CD14-positive monocyte (primary cell): ENCODE results near the gene GPX7. TPM values are rescaled to one million over a fixed set of nuclear protein-coding genes. Genes with fewer than 3 reads are reported as not detected.

Experiments used
- DNase-seq, 3 donors: peaks; one replicate each; pipeline ENCODE4 v3.0.0-alpha.2; 2011 to 2022
- H2AFZ ChIP-seq: 2 replicates; pipeline ENCODE4 v1.6.0; 2012; ENCODE audit warnings: mild to moderate bottlenecking, low read depth, low read length, inconsistent platforms; ENCODE audit not compliant: insufficient read depth, poor library complexity, severe bottlenecking
- H3K27ac ChIP-seq, 2 donors: 1 replicate in 1 of 2; 2 replicates in 1 of 2; pipeline ENCODE4 v1.5.1; 2012 to 2013; ENCODE audit warnings: low read length in 2 of 2, control low read depth in 1 of 2, inconsistent platforms in 1 of 2, low read depth in 1 of 2, mild to moderate bottlenecking in 1 of 2
- H3K27me3 ChIP-seq, 2 donors: one replicate each; pipeline versions ENCODE4 v1.6.0 to v1.6.1; 2011 to 2013; ENCODE audit warnings: low read length in 2 of 2; ENCODE audit not compliant: control insufficient read depth in 2 of 2, insufficient read depth in 2 of 2
- H3K36me3 ChIP-seq, 2 donors: replicated peaks in 1 of 2; 1 replicate in 1 of 2; 2 replicates in 1 of 2; pipeline versions ENCODE4 v1.5.1 to v1.6.1; 2012 to 2013; ENCODE audit warnings: low read length in 2 of 2, control low read depth in 1 of 2, inconsistent platforms in 1 of 2, mild to moderate bottlenecking in 1 of 2; ENCODE audit not compliant: insufficient read depth in 2 of 2, control insufficient read depth in 1 of 2
- H3K4me1 ChIP-seq, 2 donors: 1 replicate in 1 of 2; 2 replicates in 1 of 2; pipeline versions ENCODE4 v1.5.1 to v1.6.1; 2012 to 2013; ENCODE audit warnings: low read length in 2 of 2, control low read depth in 1 of 2, inconsistent platforms in 1 of 2, mild to moderate bottlenecking in 1 of 2, moderate library complexity in 1 of 2; ENCODE audit not compliant: insufficient read depth in 2 of 2, control insufficient read depth in 1 of 2
- H3K4me2 ChIP-seq: replicated peaks from 2 replicates; pipeline ENCODE3; 2012; ENCODE audit warnings: low read length, moderate library complexity, mild to moderate bottlenecking; ENCODE audit not compliant: poor library complexity, severe bottlenecking; ENCODE audit errors: extremely low read depth
- H3K4me3 ChIP-seq, 3 experiments: fragments of 200-600 bp in 1 of 3; sonication (generic) in 1 of 3; replicated peaks in 1 of 3; 1 replicate in 2 of 3; 2 replicates in 1 of 3; pipeline ENCODE4 v1.5.1; 2011 to 2013; ENCODE audit warnings: low read length in 3 of 3, mild to moderate bottlenecking in 3 of 3, control low read depth in 2 of 3, low read depth in 2 of 3, inconsistent platforms in 1 of 3, moderate library complexity in 1 of 3
- H3K79me2 ChIP-seq: 2 replicates; pipeline ENCODE4 v1.6.0; 2012; ENCODE audit warnings: mild to moderate bottlenecking, control low read depth, inconsistent platforms, low read length, moderate library complexity; ENCODE audit not compliant: insufficient read depth
- H3K9ac ChIP-seq: 2 replicates; pipeline ENCODE4 v1.6.0; 2017; ENCODE audit warnings: low read length, mild to moderate bottlenecking; ENCODE audit not compliant: insufficient read depth, poor library complexity, severe bottlenecking
- H3K9me3 ChIP-seq, 2 donors: replicated peaks in 1 of 2; 1 replicate in 1 of 2; 2 replicates in 1 of 2; pipeline versions ENCODE4 v1.5.1 to v1.6.1; 2012 to 2013; ENCODE audit warnings: low read length in 2 of 2, control low read depth in 1 of 2; ENCODE audit not compliant: control insufficient read depth in 1 of 2, insufficient read depth in 1 of 2
- H4K20me1 ChIP-seq: 2 replicates; pipeline ENCODE4 v1.6.0; 2012; ENCODE audit warnings: mild to moderate bottlenecking, low read length, control low read depth, moderate library complexity; ENCODE audit not compliant: insufficient read depth
- H3K27ac Mint-ChIP-seq, 7 donors: one replicate each; pipeline ENCODE4 v1.8.0; 2020; ENCODE audit warnings: mild to moderate bottlenecking in 7 of 7, mixed read lengths in 7 of 7, moderate library complexity in 6 of 7, inconsistent platforms in 2 of 7
- H3K27me3 Mint-ChIP-seq, 3 donors: one replicate each; pipeline ENCODE4 v1.8.0; 2021 to 2022; ENCODE audit warnings: low read depth in 3 of 3, mild to moderate bottlenecking in 3 of 3, mixed read lengths in 3 of 3, moderate library complexity in 3 of 3, inconsistent platforms in 1 of 3
- H3K36me3 Mint-ChIP-seq, 2 donors: one replicate each; pipeline ENCODE4 v1.8.0; 2020; ENCODE audit warnings: mixed read lengths in 2 of 2, inconsistent platforms in 1 of 2, mild to moderate bottlenecking in 1 of 2
- H3K4me1 Mint-ChIP-seq: one replicate; pipeline ENCODE4 v1.8.0; 2020; ENCODE audit warnings: mild to moderate bottlenecking, mixed read lengths
- H3K4me3 Mint-ChIP-seq, 2 donors: one replicate each; pipeline ENCODE4 v1.8.0; 2020; ENCODE audit warnings: mild to moderate bottlenecking in 2 of 2, mixed read lengths in 2 of 2, moderate library complexity in 1 of 2
- H3K9me3 Mint-ChIP-seq, 7 donors: one replicate each; pipeline ENCODE4 v1.8.0; 2020 to 2022; ENCODE audit warnings: mixed read lengths in 7 of 7, mild to moderate bottlenecking in 6 of 7, moderate library complexity in 6 of 7, inconsistent platforms in 2 of 7
- WGBS: methylation state at CpG from one replicate; pipeline ENCODE4 v1.1.5; 2013; ENCODE audit warnings: missing lambda C conversion rate; ENCODE audit not compliant: insufficient coverage; 5-methylcytosine and 5-hydroxymethylcytosine counted together
- intact Hi-C, 2 donors: fragments of 100-400 bp; cut with micrococcal nuclease; formaldehyde crosslinking; loops; one replicate each; pipeline versions ENCODE4 v1.15.0 to v1.15.1; 2023
- polyA plus RNA-seq, 3 donors: library from polyadenylated mRNA; depleted of rRNA in 1 of 3; unstranded in 2 of 3; stranded (reverse) in 1 of 3; fragments of 300-500 nt in 2 of 3; fragments of >200 nt in 1 of 3; fragmentation: Illumina TruSeq in 2 of 3; gene quantifications; 1 replicate in 2 of 3; 2 replicates in 1 of 3; pipeline ENCODE4 v1.2.3, GENCODE V29; 2012 to 2021
- TF ChIP-seq, protein P1 (sequence below): fragments of 200-600 bp; IDR thresholded peaks from one replicate; pipeline ENCODE4 v1.8.0; 2022; ENCODE audit warnings: antibody characterized with exemption, mild to moderate bottlenecking

The GPX7 gene
- polyA plus RNA-seq, 3 donors, result 1.7 to 3.3 (median 2.9) TPM

DNA sequence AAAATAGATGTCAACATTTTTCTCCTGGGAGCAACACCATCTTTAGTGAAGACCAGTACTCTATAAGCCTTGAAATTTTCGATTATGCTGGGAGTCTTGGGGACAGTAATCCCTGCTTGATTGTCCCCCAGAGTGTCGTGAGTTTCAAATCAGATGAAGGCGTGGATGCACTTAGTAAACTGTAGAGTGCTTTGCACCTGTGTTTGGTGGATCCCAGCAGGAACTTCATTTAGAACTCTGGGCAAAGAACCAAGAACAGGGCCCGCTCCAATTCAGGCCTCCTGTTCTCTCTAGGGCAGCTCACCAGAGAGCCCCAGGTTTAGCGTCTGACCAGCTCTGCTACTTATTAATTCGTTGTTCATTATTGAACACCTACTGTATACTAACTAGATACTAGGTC lies 1.5 kb downstream of the GPX7 start:
- peaks cover 13 to 22% (median 19%) of the 10 kb centered on the region in 3 donors for H3K27me3 Mint-ChIP-seq
- H3K4me1 ChIP-seq, result peaks cover 20 to 27% of the 10 kb centered on the region in 2 donors
- intact Hi-C loops, result no loop called here
- H3K4me3 ChIP-seq, result peak overlapping the region in 1 of 3 experiments; percentile 76
- H2AFZ ChIP-seq, result no peak overlapping the region
- TF ChIP-seq, protein P1, sequence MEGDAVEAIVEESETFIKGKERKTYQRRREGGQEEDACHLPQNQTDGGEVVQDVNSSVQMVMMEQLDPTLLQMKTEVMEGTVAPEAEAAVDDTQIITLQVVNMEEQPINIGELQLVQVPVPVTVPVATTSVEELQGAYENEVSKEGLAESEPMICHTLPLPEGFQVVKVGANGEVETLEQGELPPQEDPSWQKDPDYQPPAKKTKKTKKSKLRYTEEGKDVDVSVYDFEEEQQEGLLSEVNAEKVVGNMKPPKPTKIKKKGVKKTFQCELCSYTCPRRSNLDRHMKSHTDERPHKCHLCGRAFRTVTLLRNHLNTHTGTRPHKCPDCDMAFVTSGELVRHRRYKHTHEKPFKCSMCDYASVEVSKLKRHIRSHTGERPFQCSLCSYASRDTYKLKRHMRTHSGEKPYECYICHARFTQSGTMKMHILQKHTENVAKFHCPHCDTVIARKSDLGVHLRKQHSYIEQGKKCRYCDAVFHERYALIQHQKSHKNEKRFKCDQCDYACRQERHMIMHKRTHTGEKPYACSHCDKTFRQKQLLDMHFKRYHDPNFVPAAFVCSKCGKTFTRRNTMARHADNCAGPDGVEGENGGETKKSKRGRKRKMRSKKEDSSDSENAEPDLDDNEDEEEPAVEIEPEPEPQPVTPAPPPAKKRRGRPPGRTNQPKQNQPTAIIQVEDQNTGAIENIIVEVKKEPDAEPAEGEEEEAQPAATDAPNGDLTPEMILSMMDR, result no peak
- H3K9ac ChIP-seq, result no peak overlapping the region
- 98% methylated on average over 4 of the region's 6 CpGs for WGBS
- DNase-seq, result no peak
- peaks cover 19 to 25% of the 10 kb centered on the region in 2 donors for H3K36me3 Mint-ChIP-seq
- no peaks in the 10 kb centered on the region for H3K9me3 ChIP-seq
- H3K4me1 Mint-ChIP-seq, result peaks cover 26% of the 10 kb centered on the region
- no peak overlapping the region for H3K27ac ChIP-seq
- peaks cover 3% of the 10 kb centered on the region for H3K79me2 ChIP-seq
- peaks cover 0 to 5% (median 3%) of the 10 kb centered on the region in 7 donors for H3K9me3 Mint-ChIP-seq
- H3K4me2 ChIP-seq, result no peak overlapping the region
- H4K20me1 ChIP-seq, result no peaks in the 10 kb centered on the region
- no peak overlapping the region for H3K27ac Mint-ChIP-seq
- peak overlapping the region in 1 of 2 donors; percentile 80 for H3K4me3 Mint-ChIP-seq
- H3K36me3 ChIP-seq, result peaks cover 0 to 7% of the 10 kb centered on the region in 2 donors
- peaks cover 0 to 10% of the 10 kb centered on the region in 2 donors for H3K27me3 ChIP-seq

DNA sequence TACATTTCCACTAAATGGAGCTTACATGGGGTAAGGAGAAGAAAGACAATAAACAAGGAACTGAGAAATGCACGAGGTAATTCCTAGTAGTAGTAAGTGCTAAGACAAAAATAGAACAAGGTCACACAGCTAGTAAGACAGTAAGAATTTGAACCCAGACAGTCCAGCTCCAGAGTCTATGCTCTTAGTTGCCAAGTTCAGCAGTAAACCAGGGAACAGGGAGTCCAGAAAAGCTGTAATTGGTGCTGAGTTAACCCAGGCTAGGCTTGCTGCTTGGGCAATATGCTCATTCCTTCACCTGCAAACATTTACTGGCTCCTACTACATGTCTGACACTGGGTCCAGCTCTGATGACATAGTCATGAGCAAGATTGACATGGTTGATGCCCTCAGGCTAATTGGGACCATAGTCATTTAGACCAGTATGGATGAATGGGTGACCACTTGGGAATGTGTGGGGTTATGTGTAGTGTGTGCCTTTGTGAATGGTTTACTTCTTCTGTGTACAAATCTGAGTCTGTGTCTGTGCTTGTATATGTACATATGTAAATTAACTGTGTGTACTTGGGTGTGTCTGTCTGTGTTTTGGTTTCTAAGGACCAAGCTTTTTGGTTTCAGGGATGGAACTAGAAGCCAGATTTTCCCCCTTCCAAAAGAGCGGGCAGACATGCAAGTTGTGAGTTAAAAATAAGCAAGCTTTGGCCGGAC lies 2.0 kb downstream of the GPX7 start:
- Mint-ChIP-seq H3K4me1 (peaks cover 26% of the 10 kb centered on the region), H3K4me3 (no peak overlapping the region), H3K27ac (peak overlapping the region in 1 of 7 donors; percentile 7), H3K9me3 (peaks cover 0 to 5% (median 0%) of the 10 kb centered on the region in 7 donors), H3K36me3 (peaks cover 19 to 25% of the 10 kb centered on the region in 2 donors), H3K27me3 (peaks cover 13 to 22% (median 18%) of the 10 kb centered on the region in 3 donors)
- TF ChIP-seq, protein P1, result no peak
- Histone ChIP-seq H2AFZ (no peak overlapping the region), H3K79me2 (peaks cover 3% of the 10 kb centered on the region), H3K4me3 (no peak overlapping the region), H3K27ac (no peak overlapping the region), H3K4me1 (peaks cover 20 to 27% of the 10 kb centered on the region in 2 donors), H3K27me3 (peaks cover 0 to 10% of the 10 kb centered on the region in 2 donors), H3K9me3 (no peaks in the 10 kb centered on the region), H3K4me2 (no peak overlapping the region), H3K36me3 (peaks cover 0 to 7% of the 10 kb centered on the region in 2 donors), H3K9ac (no peak overlapping the region), H4K20me1 (no peaks in the 10 kb centered on the region)
- DNase-seq, result no peak
- WGBS, result 90% methylated on average over 2 of the region's 3 CpGs
- intact Hi-C loops, result no loop called here
